ENCODE results near the gene GBGT1.

GRCh38 chr9:133166392-133166791 is 2.7 kb upstream of the GBGT1 start:
- no peak for TF ChIP-seq CTCF (IDR thresholded peaks at IDR 0.05; ENCODE audit: poor library complexity, severe bottlenecking)
- TF ChIP-seq POLR2AphosphoS5 (IDR thresholded peaks at IDR 0.05): no peak
- TF ChIP-seq EP300 (conservative IDR thresholded peaks at IDR 0.05; ENCODE audit: poor library complexity, severe bottlenecking): no peak
- TF ChIP-seq SMC3 (conservative IDR thresholded peaks at IDR 0.05; ENCODE audit: poor library complexity): no peak
- TF ChIP-seq EZH2 (IDR thresholded peaks at IDR 0.05; ENCODE audit: borderline replicate concordance, insufficient read depth, low read length, poor library complexity, severe bottlenecking): no peak
- TF ChIP-seq MXI1 (conservative IDR thresholded peaks at IDR 0.05; ENCODE audit: poor library complexity, severe bottlenecking): no peak
- TF ChIP-seq, protein P1, sequence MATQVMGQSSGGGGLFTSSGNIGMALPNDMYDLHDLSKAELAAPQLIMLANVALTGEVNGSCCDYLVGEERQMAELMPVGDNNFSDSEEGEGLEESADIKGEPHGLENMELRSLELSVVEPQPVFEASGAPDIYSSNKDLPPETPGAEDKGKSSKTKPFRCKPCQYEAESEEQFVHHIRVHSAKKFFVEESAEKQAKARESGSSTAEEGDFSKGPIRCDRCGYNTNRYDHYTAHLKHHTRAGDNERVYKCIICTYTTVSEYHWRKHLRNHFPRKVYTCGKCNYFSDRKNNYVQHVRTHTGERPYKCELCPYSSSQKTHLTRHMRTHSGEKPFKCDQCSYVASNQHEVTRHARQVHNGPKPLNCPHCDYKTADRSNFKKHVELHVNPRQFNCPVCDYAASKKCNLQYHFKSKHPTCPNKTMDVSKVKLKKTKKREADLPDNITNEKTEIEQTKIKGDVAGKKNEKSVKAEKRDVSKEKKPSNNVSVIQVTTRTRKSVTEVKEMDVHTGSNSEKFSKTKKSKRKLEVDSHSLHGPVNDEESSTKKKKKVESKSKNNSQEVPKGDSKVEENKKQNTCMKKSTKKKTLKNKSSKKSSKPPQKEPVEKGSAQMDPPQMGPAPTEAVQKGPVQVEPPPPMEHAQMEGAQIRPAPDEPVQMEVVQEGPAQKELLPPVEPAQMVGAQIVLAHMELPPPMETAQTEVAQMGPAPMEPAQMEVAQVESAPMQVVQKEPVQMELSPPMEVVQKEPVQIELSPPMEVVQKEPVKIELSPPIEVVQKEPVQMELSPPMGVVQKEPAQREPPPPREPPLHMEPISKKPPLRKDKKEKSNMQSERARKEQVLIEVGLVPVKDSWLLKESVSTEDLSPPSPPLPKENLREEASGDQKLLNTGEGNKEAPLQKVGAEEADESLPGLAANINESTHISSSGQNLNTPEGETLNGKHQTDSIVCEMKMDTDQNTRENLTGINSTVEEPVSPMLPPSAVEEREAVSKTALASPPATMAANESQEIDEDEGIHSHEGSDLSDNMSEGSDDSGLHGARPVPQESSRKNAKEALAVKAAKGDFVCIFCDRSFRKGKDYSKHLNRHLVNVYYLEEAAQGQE (IDR thresholded peaks at IDR 0.05; ENCODE audit: borderline replicate concordance): no peak
